GM12892 (cell line): ENCODE results near the gene MYOT.
"Not testable (repeated sequence)": the region's sequence is repeated elsewhere in the genome, so short reads cannot be mapped to it uniquely, and the experiment has no call there.

Experiments used
- DNase-seq: peaks from one replicate; pipeline ENCODE4 v3.0.0; 2011; ENCODE audit not compliant: insufficient read length
- FAIRE-seq: peaks from 2 replicates; lab custom pipeline; 2011; peaks lifted over from hg19 to GRCh38; lab: Jason Lieb, UNC
- POLR2A ChIP-seq: IDR thresholded peaks from 2 replicates; pipeline ENCODE4 v1.6.1; 2011; ENCODE audit warnings: low read depth, low read length, control low read depth
- POLR2AphosphoS5 ChIP-seq: IDR thresholded peaks from 2 replicates; pipeline ENCODE4 v1.6.1; 2011; ENCODE audit warnings: low read depth, low read length, control low read depth
- TAF1 ChIP-seq: IDR thresholded peaks from 2 replicates; pipeline ENCODE4 v1.6.1; 2011; ENCODE audit warnings: low read depth, mild to moderate bottlenecking, control low read depth, low read length, borderline replicate concordance

The MYOT gene

DNA sequence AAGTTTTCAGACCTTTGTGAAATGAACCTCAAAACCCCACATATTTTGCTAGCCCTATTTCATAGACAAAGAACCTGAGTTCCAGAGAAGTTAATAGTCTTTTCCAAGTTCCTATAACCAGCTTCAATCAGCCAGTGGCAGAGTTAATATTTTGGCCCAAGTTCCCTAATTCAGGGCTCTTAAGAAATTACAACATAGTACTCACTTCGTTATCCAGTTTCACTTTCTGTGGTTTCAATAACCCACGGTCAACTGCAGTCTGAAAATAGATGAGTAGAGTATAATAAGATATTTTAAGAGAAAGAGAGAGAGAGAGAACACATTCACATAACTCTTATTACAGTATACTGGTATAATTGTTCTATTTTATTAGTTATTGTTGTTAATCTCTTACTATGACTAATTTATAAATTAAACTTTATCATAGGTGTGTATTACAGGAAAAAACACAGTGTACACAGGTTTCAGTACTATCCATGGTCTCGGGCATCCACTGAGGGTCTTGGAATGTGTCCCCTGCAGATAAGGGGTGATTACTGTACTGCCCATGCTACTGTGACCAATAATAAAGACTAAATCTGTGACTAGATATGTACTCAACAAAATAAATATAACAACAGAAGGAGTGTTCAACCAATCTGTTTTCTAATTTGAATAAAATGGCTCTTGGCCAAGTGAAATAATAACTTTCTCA lies 9.3 kb upstream of the MYOT start:
- TF ChIP-seq TAF1 (no peak), POLR2AphosphoS5 (no peak), POLR2A (no peak)
- DNase-seq: no peak
- no peak for FAIRE-seq

DNA sequence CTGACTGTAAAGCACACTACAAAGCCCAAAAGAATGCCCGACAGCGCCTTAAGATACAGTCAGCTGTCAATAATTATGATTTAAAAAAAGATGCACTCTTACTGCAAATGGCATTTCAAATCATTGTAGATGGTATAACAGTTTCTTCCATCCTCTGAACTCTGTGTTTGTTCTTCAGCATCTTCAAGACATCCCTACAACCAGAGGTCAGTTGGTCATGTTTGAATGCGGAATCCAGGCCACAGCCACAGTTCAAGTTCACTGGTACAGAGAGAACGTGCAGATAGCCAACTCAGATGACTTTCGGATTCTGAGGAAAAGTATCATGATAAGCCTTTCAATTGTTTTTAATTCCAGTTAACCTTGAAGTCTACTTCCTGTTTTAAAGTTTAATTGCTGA lies 8.7 kb upstream of the MYOT start:
- FAIRE-seq (peak; percentile 73), DNase-seq (no peak)
- TF ChIP-seq POLR2A (no peak), TAF1 (no peak), POLR2AphosphoS5 (no peak)

DNA sequence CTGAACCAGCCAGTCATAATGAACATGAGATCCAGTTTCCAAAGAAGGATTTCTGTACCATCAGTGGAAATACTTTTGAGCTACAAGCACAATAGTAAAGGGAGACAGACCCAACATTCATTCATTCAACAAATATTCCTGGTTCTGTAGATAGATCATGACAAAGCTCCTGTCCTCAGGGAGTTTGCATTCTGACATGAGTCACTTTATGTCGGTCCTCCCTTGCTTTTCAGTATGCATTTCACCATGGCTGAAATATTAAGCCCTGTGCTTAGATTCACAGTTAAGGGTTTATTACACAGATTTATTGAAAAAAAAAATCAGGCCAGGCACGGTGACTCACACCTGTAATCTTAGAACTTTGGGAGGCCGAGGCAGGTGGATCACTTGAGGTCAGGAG lies 5.4 kb upstream of the MYOT start:
- FAIRE-seq: no peak
- TF ChIP-seq POLR2AphosphoS5 (no peak), POLR2A (no peak), TAF1 (no peak)
- no peak for DNase-seq

DNA sequence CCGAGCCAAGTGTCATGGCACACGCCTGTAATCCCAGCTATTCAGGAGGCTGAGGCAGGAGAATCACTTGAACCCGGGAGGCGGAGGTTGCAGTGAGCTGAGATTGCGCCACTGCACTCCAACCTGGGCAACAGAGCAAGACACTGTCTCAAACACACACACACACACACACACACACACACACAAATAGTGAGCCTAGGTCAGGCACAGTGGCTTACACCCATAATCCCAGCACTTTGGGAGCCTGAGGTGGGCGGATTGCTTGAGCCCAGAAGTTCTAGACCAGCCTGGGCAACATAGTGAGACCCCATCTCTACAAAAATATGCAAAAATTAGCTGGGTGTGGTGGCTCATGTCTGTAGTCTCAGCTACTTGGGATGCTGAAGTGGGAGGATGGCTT lies 4.0 kb upstream of the MYOT start:
- not testable (repeated sequence) for DNase-seq, FAIRE-seq

DNA sequence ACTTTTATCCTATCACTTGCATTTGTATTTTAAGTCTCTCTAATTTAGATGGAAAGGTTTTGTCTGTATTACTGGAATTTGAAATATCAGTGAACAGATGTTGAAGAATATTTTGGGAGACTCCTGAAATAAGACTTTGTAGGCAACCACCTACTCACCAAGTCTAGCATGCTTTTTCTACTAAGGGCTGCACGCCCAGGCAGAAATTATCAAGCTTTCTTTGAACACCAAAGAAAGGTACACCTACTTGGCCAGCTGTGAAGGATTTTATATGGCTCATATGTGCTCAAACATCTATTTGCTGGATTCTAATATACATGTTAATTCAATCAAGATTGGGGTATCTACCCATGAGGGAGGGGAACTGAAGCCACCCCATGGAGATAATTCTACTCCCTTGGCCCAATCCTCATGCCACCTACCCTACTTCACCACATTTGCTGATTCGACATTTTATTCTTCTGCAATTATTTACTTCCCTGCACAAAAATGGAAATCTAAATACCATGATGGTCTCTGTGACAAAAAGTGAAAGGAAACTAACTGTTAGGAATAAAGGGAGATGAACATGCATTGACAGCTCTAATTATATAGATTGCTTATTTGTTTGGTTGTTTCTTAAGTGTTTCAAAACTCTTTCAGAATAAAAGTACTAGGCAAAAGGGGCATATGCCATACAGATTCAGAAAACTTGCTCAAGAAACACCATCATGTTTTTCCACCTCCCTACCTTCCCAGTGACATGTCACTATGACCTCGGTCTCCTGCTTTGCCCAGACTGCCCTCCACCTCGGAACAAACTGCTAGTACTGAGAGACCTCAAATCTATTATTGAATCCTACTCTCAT lies 895 bp upstream of the MYOT start:
- no peak for DNase-seq
- TF ChIP-seq POLR2AphosphoS5: no peak
- TF ChIP-seq POLR2A: no peak
- FAIRE-seq: peak; percentile 56

DNA sequence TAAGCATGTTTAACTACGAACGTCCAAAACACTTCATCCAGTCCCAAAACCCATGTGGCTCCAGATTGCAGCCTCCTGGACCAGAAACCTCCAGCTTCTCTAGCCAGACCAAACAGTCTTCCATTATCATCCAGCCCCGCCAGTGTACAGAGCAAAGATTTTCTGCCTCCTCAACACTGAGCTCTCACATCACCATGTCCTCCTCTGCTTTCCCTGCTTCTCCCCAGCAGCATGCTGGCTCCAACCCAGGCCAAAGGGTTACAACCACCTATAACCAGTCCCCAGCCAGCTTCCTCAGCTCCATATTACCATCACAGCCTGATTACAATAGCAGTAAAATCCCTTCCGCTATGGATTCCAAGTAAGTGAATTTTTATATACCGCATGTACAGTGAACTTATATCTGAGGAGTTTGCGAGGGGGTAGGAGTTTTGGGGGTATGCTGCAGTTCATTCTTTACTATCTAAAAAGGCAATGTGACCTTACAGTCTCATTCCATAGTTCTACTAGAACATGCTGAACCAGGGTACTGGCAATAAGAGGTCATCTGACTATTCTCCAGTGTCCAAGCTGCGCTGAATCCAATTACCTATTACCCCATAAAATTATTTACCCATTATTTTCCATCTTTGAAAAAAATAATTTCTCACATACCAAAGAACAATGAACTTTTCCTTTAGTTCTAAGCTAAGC lies 3.1 kb downstream of the MYOT start:
- TF ChIP-seq POLR2AphosphoS5: no peak
- no peak for TF ChIP-seq POLR2A
- TF ChIP-seq TAF1: no peak
- FAIRE-seq: no peak
- no peak for DNase-seq

DNA sequence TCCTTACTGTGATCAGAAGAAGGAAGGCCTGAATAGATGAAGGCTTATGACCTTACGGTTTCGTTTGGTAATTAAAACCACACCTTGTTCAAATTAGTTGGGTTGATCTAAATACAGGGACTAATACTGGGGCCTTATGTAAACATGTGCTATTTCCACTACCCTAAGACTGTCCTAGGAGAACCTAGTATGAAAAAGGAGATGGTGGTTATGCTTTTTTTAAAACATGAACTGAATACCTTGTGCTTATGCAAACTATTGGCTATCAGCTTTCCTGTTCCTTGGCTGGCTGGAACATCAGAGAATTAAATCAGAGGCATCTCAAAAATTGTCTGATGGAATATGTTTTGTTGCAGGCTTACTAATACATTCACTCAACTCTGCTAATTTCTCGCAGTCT lies 3.9 kb downstream of the MYOT start:
- no peak for FAIRE-seq

DNA sequence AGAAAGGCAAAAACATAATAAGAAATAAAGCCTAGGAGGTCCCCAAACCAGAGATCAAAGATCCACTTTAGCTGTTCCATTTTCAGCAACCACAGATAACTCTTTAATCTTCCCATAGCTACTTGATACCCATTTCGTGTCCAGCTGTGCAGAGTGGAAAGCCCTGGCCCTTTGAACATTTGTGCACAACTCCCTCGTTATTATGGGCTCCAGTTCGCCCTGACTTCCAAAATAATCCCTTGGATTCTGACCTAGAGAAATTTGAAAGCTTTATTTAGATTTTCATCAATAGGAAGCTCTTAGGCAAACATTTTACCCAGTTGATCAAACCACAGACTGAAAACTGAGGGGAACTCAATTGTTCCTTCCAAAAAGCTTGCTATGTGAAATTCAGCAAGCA lies 4.8 kb downstream of the MYOT start:
- DNase-seq (no peak), FAIRE-seq (no peak)
- TF ChIP-seq POLR2A (no peak), POLR2AphosphoS5 (no peak), TAF1 (no peak)

More for the DNA sequence above, 3.9 kb downstream of the MYOT start:
- no peak for DNase-seq
- TF ChIP-seq POLR2AphosphoS5: no peak
- no peak for TF ChIP-seq POLR2A
- no peak for TF ChIP-seq TAF1

DNA sequence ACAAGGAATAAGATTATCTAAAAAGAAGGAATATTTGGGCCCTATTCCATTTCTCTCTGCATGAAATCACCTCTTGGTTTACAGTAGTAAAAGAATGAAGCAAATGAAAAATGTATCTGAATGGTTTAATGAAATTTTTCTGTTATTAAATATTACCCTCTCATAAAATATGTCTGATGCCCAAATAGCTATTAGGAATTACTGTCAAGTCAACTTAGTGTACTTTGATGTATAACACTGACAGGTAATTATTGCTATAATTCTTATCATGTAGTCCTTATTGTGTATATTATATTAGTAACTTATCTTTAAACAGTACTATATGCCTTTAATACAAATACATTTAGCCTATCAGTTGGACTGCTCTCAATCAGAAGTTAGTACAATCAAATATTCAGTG lies 8.4 kb downstream of the MYOT start:
- TF ChIP-seq POLR2AphosphoS5 (no peak), TAF1 (no peak), POLR2A (no peak)
- DNase-seq (no peak), FAIRE-seq (no peak)

DNA sequence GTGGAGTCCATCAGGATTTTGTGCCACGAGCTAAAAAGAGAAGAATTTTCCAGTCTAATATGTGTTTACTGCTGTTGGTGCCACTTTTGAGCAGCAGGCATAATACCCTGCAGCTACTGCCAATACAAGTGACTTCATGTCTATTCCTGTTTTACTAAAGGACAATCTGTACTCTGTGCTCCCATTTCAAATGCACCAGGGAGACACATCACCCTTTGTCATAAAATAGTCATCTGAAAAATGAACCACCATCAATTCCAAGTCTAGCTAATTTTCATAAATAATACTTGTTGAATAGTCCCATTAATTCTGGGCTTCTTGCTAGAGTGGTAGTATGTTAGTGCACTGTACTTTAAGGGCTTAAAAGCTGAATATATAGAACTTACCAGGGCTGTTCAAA lies 12.7 kb downstream of the MYOT start:
- DNase-seq: no peak
- no peak for FAIRE-seq
- TF ChIP-seq TAF1 (no peak), POLR2AphosphoS5 (no peak), POLR2A (no peak)

DNA sequence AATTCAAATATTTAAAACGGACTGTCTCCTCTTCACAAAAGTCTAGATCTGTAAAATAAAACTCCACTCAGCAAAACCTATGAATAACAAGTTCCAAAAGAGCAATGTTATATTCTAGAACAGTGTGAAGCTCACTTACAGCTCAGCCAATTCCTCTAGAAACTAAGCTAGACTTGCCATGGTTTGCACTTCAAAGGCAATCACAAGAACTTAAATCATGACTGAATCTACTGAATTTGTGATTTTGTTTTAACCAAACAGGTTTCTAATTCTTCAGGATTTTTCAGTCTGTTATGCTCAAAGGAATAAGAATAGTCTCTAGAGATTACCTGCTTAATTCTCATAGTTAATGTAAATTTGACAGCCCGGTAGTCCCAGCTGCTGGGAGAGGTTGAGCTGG lies 20.2 kb downstream of the MYOT start:
- no peak for TF ChIP-seq POLR2A
- TF ChIP-seq POLR2AphosphoS5: no peak
- no peak for TF ChIP-seq TAF1
- DNase-seq: no peak
- peak; percentile 24 for FAIRE-seq

DNA sequence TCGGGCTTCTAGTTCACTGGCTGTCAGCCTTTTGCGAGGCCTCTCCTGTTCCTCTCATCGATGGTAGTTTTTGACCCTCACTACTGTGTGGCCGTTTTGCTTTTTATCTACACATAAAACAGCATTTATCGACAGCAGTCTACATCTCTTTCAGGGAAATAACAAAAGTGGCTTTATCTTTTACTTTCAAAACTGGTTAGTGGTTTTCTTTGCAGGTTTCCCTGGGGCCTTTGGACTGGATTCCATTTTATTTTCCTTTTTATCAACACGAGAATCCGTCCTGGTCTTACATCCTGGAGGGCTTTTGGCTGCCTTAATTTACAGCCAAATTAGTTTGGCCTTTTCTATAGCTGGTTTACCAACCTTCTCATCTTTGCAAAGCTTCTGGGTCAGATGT lies 20.8 kb downstream of the MYOT start:
- TF ChIP-seq POLR2A (no peak), POLR2AphosphoS5 (no peak), TAF1 (no peak)
- DNase-seq: no peak
- peak; percentile 9 for FAIRE-seq
